ENCODE results near the gene SLIT3.

- TF ChIP-seq CTCF (IDR thresholded peaks at IDR 0.05) (no peak), POLR2A (IDR thresholded peaks at IDR 0.05) (no peak), POLR2AphosphoS5 (IDR thresholded peaks at IDR 0.05; ENCODE audit: insufficient read depth in 1 of 2, low read depth in 1 of 2) (no peak)
These were observed 527.7 kb downstream of the SLIT3 start for GRCh38 chr5:168773226-168773625.
